ENCODE measurements around the gene ECPAS.

DNA sequence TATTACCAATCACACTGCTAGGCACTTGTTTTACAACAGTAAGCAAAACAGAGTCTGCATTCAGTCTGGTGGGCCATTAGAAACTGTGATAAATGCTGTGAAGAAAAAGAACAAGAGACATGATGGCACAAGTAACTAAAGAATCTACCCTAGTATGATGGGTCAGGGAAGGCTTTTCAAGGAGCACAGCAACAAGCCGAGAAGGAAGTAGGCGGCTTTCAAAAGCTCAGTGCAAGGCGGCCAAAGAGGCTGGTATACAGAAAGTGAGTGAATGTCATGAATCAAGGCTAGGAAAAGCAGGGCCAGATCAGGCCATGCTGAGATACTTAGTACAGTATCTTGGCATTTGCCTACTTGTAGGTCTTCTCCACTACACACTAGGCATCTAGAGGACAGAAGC lies 76.4 kb downstream of the ECPAS start:
- TF ChIP-seq, protein P1, sequence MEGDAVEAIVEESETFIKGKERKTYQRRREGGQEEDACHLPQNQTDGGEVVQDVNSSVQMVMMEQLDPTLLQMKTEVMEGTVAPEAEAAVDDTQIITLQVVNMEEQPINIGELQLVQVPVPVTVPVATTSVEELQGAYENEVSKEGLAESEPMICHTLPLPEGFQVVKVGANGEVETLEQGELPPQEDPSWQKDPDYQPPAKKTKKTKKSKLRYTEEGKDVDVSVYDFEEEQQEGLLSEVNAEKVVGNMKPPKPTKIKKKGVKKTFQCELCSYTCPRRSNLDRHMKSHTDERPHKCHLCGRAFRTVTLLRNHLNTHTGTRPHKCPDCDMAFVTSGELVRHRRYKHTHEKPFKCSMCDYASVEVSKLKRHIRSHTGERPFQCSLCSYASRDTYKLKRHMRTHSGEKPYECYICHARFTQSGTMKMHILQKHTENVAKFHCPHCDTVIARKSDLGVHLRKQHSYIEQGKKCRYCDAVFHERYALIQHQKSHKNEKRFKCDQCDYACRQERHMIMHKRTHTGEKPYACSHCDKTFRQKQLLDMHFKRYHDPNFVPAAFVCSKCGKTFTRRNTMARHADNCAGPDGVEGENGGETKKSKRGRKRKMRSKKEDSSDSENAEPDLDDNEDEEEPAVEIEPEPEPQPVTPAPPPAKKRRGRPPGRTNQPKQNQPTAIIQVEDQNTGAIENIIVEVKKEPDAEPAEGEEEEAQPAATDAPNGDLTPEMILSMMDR (IDR thresholded peaks at IDR 0.05 in 2 of 3, conservative IDR thresholded peaks at IDR 0.05 in 1 of 3; ENCODE audit: borderline replicate concordance in 1 of 3, insufficient read depth in 1 of 3, low read depth in 2 of 3, low read length in 2 of 3), result no peak
- TF ChIP-seq EZH2phosphoT487 (IDR thresholded peaks at IDR 0.05; ENCODE audit: borderline replicate concordance), result no peak
- TF ChIP-seq POLR2A (IDR thresholded peaks at IDR 0.05; ENCODE audit: borderline replicate concordance, extremely low read depth, insufficient read depth, insufficient read length), result no peak

Measured in HCT116 (cell line).